GM18909 (cell line): ENCODE results near the gene P2RY2.

Source experiments
- ATAC-seq: cut with Tn5 transposase; IDR thresholded peaks from one replicate; pipeline ENCODE4 v1.9.1; 2021; ENCODE audit warnings: mild to moderate bottlenecking; ENCODE audit not compliant: unreplicated experiment, poor library complexity

Gene P2RY2

GRCh38 chr11:73239111-73239521, 21.0 kb downstream of the P2RY2 start:
- no peak for ATAC-seq

- no peak for ATAC-seq
Observed at GRCh38 chr11:73239571-73240189, 21.6 kb downstream of the P2RY2 start.

- no peak for ATAC-seq
Observed at GRCh38 chr11:73240190-73240781, 22.2 kb downstream of the P2RY2 start.

- no peak for ATAC-seq
Observed at GRCh38 chr11:73241300-73241699, 23.2 kb downstream of the P2RY2 start.

GRCh38 chr11:73242251-73243092, 24.4 kb downstream of the P2RY2 start:
- ATAC-seq = peak; percentile 79

GRCh38 chr11:73243093-73243485, 25.0 kb downstream of the P2RY2 start:
- no peak for ATAC-seq

GRCh38 chr11:73244589-73245240, 26.6 kb downstream of the P2RY2 start:
- no peak for ATAC-seq

- no peak for ATAC-seq
Observed at GRCh38 chr11:73245461-73245860, 27.4 kb downstream of the P2RY2 start.

GRCh38 chr11:73246303-73246702, 28.2 kb downstream of the P2RY2 start:
- ATAC-seq = no peak

- ATAC-seq = no peak
Observed at GRCh38 chr11:73248526-73249185, 30.6 kb downstream of the P2RY2 start.

- ATAC-seq = peak; percentile 71
Observed at GRCh38 chr11:73249304-73249703, 31.2 kb downstream of the P2RY2 start.

GRCh38 chr11:73249853-73250783, 32.0 kb downstream of the P2RY2 start:
- ATAC-seq = no peak

GRCh38 chr11:73252577-73253191, 34.6 kb downstream of the P2RY2 start:
- ATAC-seq = no peak

GRCh38 chr11:73257342-73258103, 39.4 kb downstream of the P2RY2 start:
- no peak for ATAC-seq

GRCh38 chr11:73258104-73259035, 40.3 kb downstream of the P2RY2 start:
- ATAC-seq = no peak

GRCh38 chr11:73259406-73260126, 41.5 kb downstream of the P2RY2 start:
- no peak for ATAC-seq

- ATAC-seq = no peak
Observed at GRCh38 chr11:73260127-73260457, 42.0 kb downstream of the P2RY2 start.
